Thyroid gland (tissue), 4 donors: ENCODE results near the gene ZBTB7B.
A peak's percentile ranks its signal among the peaks of the same experiment; 100 is the strongest.

Source experiments
- CTCF ChIP-seq, 6 experiments: fragments of 200-600 bp in 3 of 6; fragments of 450-650 bp in 3 of 6; sonication (generic) in 3 of 6; IDR thresholded peaks; one replicate each; pipeline ENCODE4 v1.5.1; 2016 to 2019; ENCODE audit warnings: antibody characterized with exemption in 6 of 6, mild to moderate bottlenecking in 2 of 6, inconsistent platforms in 1 of 6, moderate library complexity in 1 of 6
- POLR2A ChIP-seq, 2 donors: fragments of 450-650 bp; IDR thresholded peaks; one replicate each; pipeline ENCODE4 v1.6.1; 2017; ENCODE audit warnings: antibody characterized with exemption in 2 of 2, mild to moderate bottlenecking in 2 of 2, moderate library complexity in 1 of 2

GRCh38 chr1:155012026-155012546 lies 9.5 kb downstream of the ZBTB7B start:
- TF ChIP-seq CTCF (IDR thresholded peaks at IDR 0.05) (no peak), POLR2A (IDR thresholded peaks at IDR 0.05) (peak in 1 of 2 donors; percentile 45)
